ENCODE results near the gene KRT73.

Gene KRT73

GRCh38 chr12:52566847-52567291 lies 51.5 kb downstream of the KRT73 start:
- in situ Hi-C loops (cut with HindIII; ENCODE audit: low sequenced_read_pairs): no loop called here
- no peak for TF ChIP-seq CTCF (IDR thresholded peaks at IDR 0.05; ENCODE audit: low read depth, low read length, missing control alignments)
- H3K4me3 ChIP-seq (ENCODE audit: low read depth, low read length): no peak overlapping the region

GRCh38 chr12:52564582-52564981 lies 53.8 kb downstream of the KRT73 start:
- H3K4me3 ChIP-seq (ENCODE audit: low read depth, low read length): no peak overlapping the region
- TF ChIP-seq CTCF (IDR thresholded peaks at IDR 0.05; ENCODE audit: low read depth, low read length, missing control alignments): no peak
- DNase-seq (ENCODE audit: low read depth): no peak
- in situ Hi-C loops (cut with HindIII; ENCODE audit: low sequenced_read_pairs): no loop called here

More at GRCh38 chr12:52566847-52567291, 51.5 kb downstream of the KRT73 start:
- DNase-seq (ENCODE audit: low read depth): no peak

- H3K4me3 ChIP-seq (ENCODE audit: low read depth, low read length): no peak overlapping the region
- peak; percentile 16 for TF ChIP-seq CTCF (IDR thresholded peaks at IDR 0.05; ENCODE audit: low read depth, low read length, missing control alignments)
- DNase-seq (ENCODE audit: low read depth): no peak
- in situ Hi-C loops (cut with HindIII; ENCODE audit: low sequenced_read_pairs): no loop called here
Measured at GRCh38 chr12:52561880-52562449, 56.4 kb downstream of the KRT73 start.

GRCh38 chr12:52559979-52560378 lies 58.4 kb downstream of the KRT73 start:
- in situ Hi-C loops (cut with HindIII; ENCODE audit: low sequenced_read_pairs): no loop called here
- H3K4me3 ChIP-seq (ENCODE audit: low read depth, low read length): no peak overlapping the region
- DNase-seq (ENCODE audit: low read depth): no peak
- no peak for TF ChIP-seq CTCF (IDR thresholded peaks at IDR 0.05; ENCODE audit: low read depth, low read length, missing control alignments)

- in situ Hi-C loops (cut with HindIII; ENCODE audit: low sequenced_read_pairs): no loop called here
- no peak for DNase-seq (ENCODE audit: low read depth)
- H3K4me3 ChIP-seq (ENCODE audit: low read depth, low read length): no peak overlapping the region
- TF ChIP-seq CTCF (IDR thresholded peaks at IDR 0.05; ENCODE audit: low read depth, low read length, missing control alignments): no peak
Measured at GRCh38 chr12:52558781-52559445, 59.4 kb downstream of the KRT73 start.

All from astrocyte of the cerebellum (primary cell).